HepG2 (cell line): ENCODE data around the gene ARHGEF6. TPM values are rescaled to one million over a fixed set of nuclear protein-coding genes. Genes with fewer than 3 reads are reported as not detected.

Source experiments
- ATAC-seq: fragments of 200-7000 bp; cut with Tn5 transposase; 3 replicates; pipeline ENCODE4 v1.9.1; 2020; ENCODE audit warnings: mild to moderate bottlenecking, moderate library complexity
- BruUV-seq: library from RNA; stranded (reverse); fragments of 400-500 nt; replicated peaks from 2 replicates; lab custom pipeline; 2021; lab: Mats Ljungman, UMichigan
- CTCF ChIA-PET: fragments of 300-600 bp; formaldehyde crosslinking; extraction: SDS; loops from one replicate; lab custom pipeline; 2021; ENCODE audit warnings: low total read pairs, inconsistent platforms, low intra/inter-chr PET ratio; lab: Yijun Ruan, JAX
- POLR2A ChIA-PET: fragments of 350-600 bp; sonication (Branson Sonifier 250); formaldehyde crosslinking; loops from one replicate; lab custom pipeline; 2020; ENCODE audit warnings: antibody characterized with exemption, inconsistent platforms; lab: Yijun Ruan, JAX
- DNase-seq: peaks from one replicate; pipeline ENCODE4 v3.0.0-alpha.2; 2015; ENCODE audit warnings: low spot score
- FAIRE-seq: peaks from 3 replicates; lab custom pipeline; 2011; peaks lifted over from hg19 to GRCh38; lab: Jason Lieb, UNC
- H2AFZ ChIP-seq: one replicate; pipeline ENCODE4 v1.6.1; 2011; ENCODE audit warnings: low read length, inconsistent platforms
- H3K27ac ChIP-seq: fragments of 300-600 bp; 3 replicates; pipeline ENCODE4 v1.8.0; 2011; ENCODE audit warnings: mixed run types, mild to moderate bottlenecking, mixed read lengths, low read length, inconsistent platforms; ENCODE audit not compliant: insufficient read depth; ENCODE audit errors: extremely low read length
- H3K27me3 ChIP-seq, 2 experiments: fragments of 200-600 bp in 1 of 2; 2 replicates in 1 of 2; 3 replicates in 1 of 2; pipeline versions ENCODE4 v1.6.0 to v1.8.0; 2011; ENCODE audit warnings: low read length in 2 of 2, mild to moderate bottlenecking in 2 of 2, moderate library complexity in 2 of 2, inconsistent platforms in 1 of 2; ENCODE audit not compliant: insufficient read depth in 2 of 2, control insufficient read depth in 1 of 2
- H3K36me3 ChIP-seq, 2 experiments: fragments of 200-600 bp in 1 of 2; replicated peaks in 1 of 2; 2 replicates in 1 of 2; 3 replicates in 1 of 2; pipeline versions ENCODE4 v1.5.1 to v1.8.0; 2011; ENCODE audit warnings: low read length in 2 of 2, inconsistent platforms in 1 of 2; ENCODE audit not compliant: insufficient read depth in 2 of 2, control insufficient read depth in 1 of 2
- H3K4me1 ChIP-seq: 2 replicates; pipeline ENCODE4 v1.5.1; 2012; ENCODE audit warnings: low read length, inconsistent platforms; ENCODE audit not compliant: insufficient read depth
- H3K4me2 ChIP-seq: 2 replicates; pipeline ENCODE4 v1.6.0; 2011; ENCODE audit warnings: low read depth, low read length, inconsistent platforms
- H3K4me3 ChIP-seq, 3 experiments: fragments of 200-600 bp in 1 of 3; sonication (generic), shearing (Covaris generic) in 1 of 3; replicated peaks in 1 of 3; 2 replicates each; pipeline ENCODE4 v1.5.1; 2011 to 2016; ENCODE audit warnings: low read length in 3 of 3, inconsistent platforms in 2 of 3, low read depth in 2 of 3, mild to moderate bottlenecking in 2 of 3, control low read depth in 1 of 3, mixed read lengths in 1 of 3; ENCODE audit not compliant: insufficient read depth in 1 of 3
- H3K79me2 ChIP-seq: one replicate; pipeline ENCODE4 v1.6.1; 2011; ENCODE audit warnings: low read length, inconsistent platforms; ENCODE audit not compliant: insufficient read depth
- H3K9ac ChIP-seq: 2 replicates; pipeline ENCODE4 v1.6.0; 2011; ENCODE audit warnings: mild to moderate bottlenecking, low read depth, low read length, inconsistent platforms; ENCODE audit not compliant: insufficient read depth
- H3K9me3 ChIP-seq: 2 replicates; pipeline ENCODE4 v1.5.1; 2012; ENCODE audit warnings: mild to moderate bottlenecking, low read length
- H4K20me1 ChIP-seq: 2 replicates; pipeline ENCODE4 v1.6.0; 2011; ENCODE audit warnings: inconsistent platforms, mild to moderate bottlenecking, low read length, moderate library complexity; ENCODE audit not compliant: insufficient read depth
- ERF ChIP-seq: IDR thresholded peaks from 2 replicates; pipeline ENCODE4 v1.6.1; 2018; ENCODE audit warnings: missing biosample characterization, missing genetic modification reagents
- HOXA9 ChIP-seq: sonication (generic); formaldehyde crosslinking; IDR thresholded peaks from 2 replicates; pipeline ENCODE4 v1.8.1; 2022; ENCODE audit warnings: missing genetic modification reagents, mild to moderate bottlenecking, moderate library complexity, borderline replicate concordance
- JARID2 ChIP-seq: sonication (generic); formaldehyde crosslinking; IDR thresholded peaks from 2 replicates; pipeline ENCODE4 v1.8.1; 2023; ENCODE audit warnings: missing genetic modification reagents, inconsistent platforms; ENCODE audit not compliant: insufficient replicate concordance
- KLF9 ChIP-seq: IDR thresholded peaks from 2 replicates; pipeline ENCODE4 v1.6.1; 2016; ENCODE audit warnings: low read depth
- MIER3 ChIP-seq: IDR thresholded peaks from 2 replicates; pipeline ENCODE4 v1.6.1; 2016; ENCODE audit warnings: missing compliant biosample characterization, borderline replicate concordance
- NCOA1 ChIP-seq: sonication (generic); formaldehyde crosslinking; IDR thresholded peaks from 2 replicates; pipeline ENCODE4 v1.9.0; 2021; ENCODE audit warnings: missing genetic modification reagents
- RAD51 ChIP-seq: fragments of 450-650 bp; IDR thresholded peaks from 2 replicates; pipeline ENCODE4 v1.6.1; 2016; ENCODE audit warnings: borderline replicate concordance
- SMYD3 ChIP-seq: sonication (generic); formaldehyde crosslinking; IDR thresholded peaks from 2 replicates; pipeline ENCODE4 v1.8.1; 2023; ENCODE audit warnings: mild to moderate bottlenecking, missing genetic modification reagents
- TOE1 ChIP-seq: sonication (generic); formaldehyde crosslinking; IDR thresholded peaks from 2 replicates; pipeline ENCODE4 v1.4.0; 2020; ENCODE audit warnings: mild to moderate bottlenecking, missing genetic modification reagents
- ZBTB21 ChIP-seq: sonication (generic); formaldehyde crosslinking; IDR thresholded peaks from 2 replicates; pipeline ENCODE4 v1.4.0; 2020; ENCODE audit warnings: missing genetic modification reagents
- ZMYM2 ChIP-seq: sonication (generic); formaldehyde crosslinking; IDR thresholded peaks from 2 replicates; pipeline ENCODE4 v1.8.0; 2022; ENCODE audit warnings: mild to moderate bottlenecking, missing genetic modification reagents
- ZNF414 ChIP-seq: sonication (generic); formaldehyde crosslinking; IDR thresholded peaks from 2 replicates; pipeline ENCODE4 v1.5.0; 2020; ENCODE audit warnings: missing genetic modification reagents
- ZNF607 ChIP-seq: sonication (generic); formaldehyde crosslinking; IDR thresholded peaks from 2 replicates; pipeline ENCODE4 v1.5.1; 2020; ENCODE audit warnings: missing genetic modification reagents, mild to moderate bottlenecking, borderline replicate concordance
- ZNF646 ChIP-seq: sonication (generic); formaldehyde crosslinking; IDR thresholded peaks from 2 replicates; pipeline ENCODE4 v1.9.0; 2021; ENCODE audit warnings: mild to moderate bottlenecking, missing genetic modification reagents
- ZNF790 ChIP-seq: sonication (generic); formaldehyde crosslinking; IDR thresholded peaks from 2 replicates; pipeline ENCODE4 v1.8.0; 2022; ENCODE audit warnings: missing genetic modification reagents, mild to moderate bottlenecking, borderline replicate concordance
- WGBS: methylation state at CpG from one replicate; pipeline ENCODE4 v1.1.6; 2017; ENCODE audit warnings: low lambda C conversion rate; 5-methylcytosine and 5-hydroxymethylcytosine counted together
- in situ Hi-C: cut with HindIII; loops from 2 replicates; pipeline ENCODE4 v1.10.0; 2017; ENCODE audit warnings: low pct_unique_long_range_greater_than_20kb; ENCODE audit not compliant: extremely low pct_ligation_motif_present
- intact Hi-C: fragments of 100-400 bp; cut with micrococcal nuclease; formaldehyde crosslinking; loops from one replicate; pipeline ENCODE4 v1.10.0; 2022; ENCODE audit not compliant: unreplicated experiment
- polyA plus RNA-seq, 8 experiments: library from polyadenylated mRNA; depleted of rRNA in 3 of 8; stranded (reverse) in 7 of 8; unstranded in 1 of 8; fragments of >200 nt; fragmentation: Illumina TruSeq in 4 of 8; extraction: Trizol in 4 of 8; gene quantifications; 2 replicates each; pipeline versions ENCODE4 v1.2.1 to v1.2.3, GENCODE V29; 2011 to 2016; ENCODE audit warnings: low read depth in 4 of 8, missing spikeins in 1 of 8, mixed read lengths in 1 of 8; ENCODE audit not compliant: insufficient read depth in 1 of 8
- total RNA-seq, 5 experiments: library from RNA; depleted of rRNA; stranded (reverse); fragments of >200 nt; fragmentation: Illumina TruSeq; extraction: Trizol; gene quantifications; 2 replicates each; pipeline ENCODE4 v1.2.3, GENCODE V29; 2016; ENCODE audit warnings: low read depth in 1 of 5

The ARHGEF6 gene
- total and polyA plus RNA-seq, 2 of the 13 experiments (the other 11 are each of a cell fraction or from before 2014, with no cell fraction given), result 0.03 TPM; not detected in 1

GRCh38 chrX:136679531-136679930 lies 101.2 kb downstream of the ARHGEF6 start:
- no peak overlapping the region for H2AFZ ChIP-seq
- 0% methylated on average over 3 of the region's 6 CpGs for WGBS
- no peak overlapping the region for H3K4me3 ChIP-seq
- FAIRE-seq, result no peak
- no peak for ATAC-seq
- no peak for DNase-seq
- CTCF ChIA-PET, result no interaction called here
- no peak overlapping the region for H3K27ac ChIP-seq
- H4K20me1 ChIP-seq, result no peaks in the 10 kb centered on the region
- BruUV-seq, result no TSS peak
- H3K79me2 ChIP-seq, result no peaks in the 10 kb centered on the region
- H3K4me2 ChIP-seq, result no peak overlapping the region
- POLR2A ChIA-PET, result no interaction called here
- H3K27me3 ChIP-seq, result no peaks in the 10 kb centered on the region
- H3K9ac ChIP-seq, result no peak overlapping the region
- no peaks in the 10 kb centered on the region for H3K4me1 ChIP-seq
- H3K36me3 ChIP-seq, result no peaks in the 10 kb centered on the region
- intact Hi-C loops, result no loop called here
- in situ Hi-C loops, result no loop called here
- H3K9me3 ChIP-seq, result no peaks in the 10 kb centered on the region
- no peak for TF ChIP-seq RAD51
- TF ChIP-seq TOE1 (CRISPR knock-in tag), result no peak
- TF ChIP-seq ZNF607 (CRISPR knock-in tag), result no peak
- TF ChIP-seq ZNF790 (CRISPR knock-in tag), result no peak
- no peak for TF ChIP-seq SMYD3 (CRISPR knock-in tag)
- no peak for TF ChIP-seq ZBTB21 (CRISPR knock-in tag)
- TF ChIP-seq KLF9 (CRISPR knock-in tag), result no peak
- TF ChIP-seq JARID2 (CRISPR knock-in tag), result no peak
- TF ChIP-seq HOXA9 (CRISPR knock-in tag), result no peak
- no peak for TF ChIP-seq ZMYM2 (CRISPR knock-in tag)
- TF ChIP-seq ZNF646, result no peak
- TF ChIP-seq ERF (CRISPR knock-in tag), result no peak
- no peak for TF ChIP-seq NCOA1 (CRISPR knock-in tag)
- no peak for TF ChIP-seq ZNF414
- no peak for TF ChIP-seq MIER3 (CRISPR knock-in tag)
